ENCODE data around the gene ARHGEF19.
"Not testable (repeated sequence)": the region's sequence is repeated elsewhere in the genome, so short reads cannot be mapped to it uniquely, and the experiment has no call there.

The ARHGEF19 gene

GRCh38 chr1:16212251-16212961, at the start of gene ARHGEF19:
TSS of gene ARHGEF19 (minus strand) at chr1:16212652. CDS start at chr1:16209054, 3,598 bp downstream.
- no peak for DNase-seq (ENCODE audit: low spot score)

GRCh38 chr1:16262067-16262466, 49.6 kb upstream of the ARHGEF19 start:
- no peak for DNase-seq (ENCODE audit: low spot score)

- no peak for DNase-seq (ENCODE audit: low spot score)
Observed at GRCh38 chr1:16260814-16261213, 48.4 kb upstream of the ARHGEF19 start.

GRCh38 chr1:16258591-16259135, 46.2 kb upstream of the ARHGEF19 start:
- DNase-seq (ENCODE audit: low spot score), result no peak

GRCh38 chr1:16257968-16258367, 45.5 kb upstream of the ARHGEF19 start:
- no peak for DNase-seq (ENCODE audit: low spot score)

- DNase-seq (ENCODE audit: low spot score), result not testable (repeated sequence)
Observed at GRCh38 chr1:16257556-16257955, 45.1 kb upstream of the ARHGEF19 start.

GRCh38 chr1:16256478-16256877, 44.0 kb upstream of the ARHGEF19 start:
- no peak for DNase-seq (ENCODE audit: low spot score)

GRCh38 chr1:16254263-16254928, 41.9 kb upstream of the ARHGEF19 start:
- DNase-seq (ENCODE audit: low spot score), result no peak

- no peak for DNase-seq (ENCODE audit: low spot score)
Observed at GRCh38 chr1:16253332-16253922, 41.0 kb upstream of the ARHGEF19 start.

GRCh38 chr1:16252912-16253311, 40.5 kb upstream of the ARHGEF19 start:
- no peak for DNase-seq (ENCODE audit: low spot score)

GRCh38 chr1:16251381-16251780, 38.9 kb upstream of the ARHGEF19 start:
- no peak for DNase-seq (ENCODE audit: low spot score)

GRCh38 chr1:16250524-16251251, 38.2 kb upstream of the ARHGEF19 start:
- no peak for DNase-seq (ENCODE audit: low spot score)

- no peak for DNase-seq (ENCODE audit: low spot score)
Observed at GRCh38 chr1:16249596-16250241, 37.3 kb upstream of the ARHGEF19 start.

- peak; percentile 70 for DNase-seq (ENCODE audit: low spot score)
Observed at GRCh38 chr1:16248603-16249516, 36.4 kb upstream of the ARHGEF19 start.

- DNase-seq (ENCODE audit: low spot score), result no peak
Observed at GRCh38 chr1:16248007-16248436, 35.6 kb upstream of the ARHGEF19 start.

GRCh38 chr1:16247441-16247840, 35.0 kb upstream of the ARHGEF19 start:
- no peak for DNase-seq (ENCODE audit: low spot score)

- no peak for DNase-seq (ENCODE audit: low spot score)
Observed at GRCh38 chr1:16246961-16247360, 34.5 kb upstream of the ARHGEF19 start.

- not testable (repeated sequence) for DNase-seq (ENCODE audit: low spot score)
Observed at GRCh38 chr1:16246239-16246638, 33.8 kb upstream of the ARHGEF19 start.

- DNase-seq (ENCODE audit: low spot score), result no peak
Observed at GRCh38 chr1:16245476-16246196, 33.2 kb upstream of the ARHGEF19 start.

Data from kidney capillary endothelial cell (primary cell).